ENCODE data around the gene RNF180.

DNA sequence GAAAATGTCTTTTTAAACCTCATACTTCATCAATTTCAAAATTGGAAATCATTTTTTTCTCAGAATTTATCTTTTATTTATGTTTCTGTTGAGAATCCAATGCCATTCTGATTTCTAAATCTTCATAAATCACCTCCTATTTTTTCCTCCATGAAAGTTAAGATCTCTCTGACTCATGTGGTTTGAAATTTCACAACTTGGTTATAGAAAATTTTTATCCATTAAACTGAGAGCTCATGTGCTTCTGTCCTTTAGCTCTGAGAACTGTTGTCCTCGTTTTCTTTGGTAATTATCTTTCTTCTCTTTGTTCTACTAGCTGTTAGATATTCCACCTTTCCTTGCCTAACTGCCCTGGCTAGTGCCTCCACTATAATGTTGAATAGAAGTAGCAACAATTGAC is 1.5 kb upstream of the RNF180 start:
- TF ChIP-seq, protein P1, sequence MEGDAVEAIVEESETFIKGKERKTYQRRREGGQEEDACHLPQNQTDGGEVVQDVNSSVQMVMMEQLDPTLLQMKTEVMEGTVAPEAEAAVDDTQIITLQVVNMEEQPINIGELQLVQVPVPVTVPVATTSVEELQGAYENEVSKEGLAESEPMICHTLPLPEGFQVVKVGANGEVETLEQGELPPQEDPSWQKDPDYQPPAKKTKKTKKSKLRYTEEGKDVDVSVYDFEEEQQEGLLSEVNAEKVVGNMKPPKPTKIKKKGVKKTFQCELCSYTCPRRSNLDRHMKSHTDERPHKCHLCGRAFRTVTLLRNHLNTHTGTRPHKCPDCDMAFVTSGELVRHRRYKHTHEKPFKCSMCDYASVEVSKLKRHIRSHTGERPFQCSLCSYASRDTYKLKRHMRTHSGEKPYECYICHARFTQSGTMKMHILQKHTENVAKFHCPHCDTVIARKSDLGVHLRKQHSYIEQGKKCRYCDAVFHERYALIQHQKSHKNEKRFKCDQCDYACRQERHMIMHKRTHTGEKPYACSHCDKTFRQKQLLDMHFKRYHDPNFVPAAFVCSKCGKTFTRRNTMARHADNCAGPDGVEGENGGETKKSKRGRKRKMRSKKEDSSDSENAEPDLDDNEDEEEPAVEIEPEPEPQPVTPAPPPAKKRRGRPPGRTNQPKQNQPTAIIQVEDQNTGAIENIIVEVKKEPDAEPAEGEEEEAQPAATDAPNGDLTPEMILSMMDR (IDR thresholded peaks at IDR 0.05), result no peak
- no peak for TF ChIP-seq EZH2 (IDR thresholded peaks at IDR 0.05; ENCODE audit: borderline replicate concordance, insufficient read depth, low read depth, low read length, poor library complexity, severe bottlenecking)
